HG03097 (cell line): Measurements from ENCODE around the gene NLK.
A peak's percentile ranks its signal among the peaks of the same experiment; 100 is the strongest.

ENCODE experiments used
- ATAC-seq: cut with Tn5 transposase; IDR thresholded peaks from one replicate; pipeline ENCODE4 v1.9.1; 2021; ENCODE audit not compliant: unreplicated experiment, low FRiP score

NLK gene

GRCh38 chr17:28039251-28039650, 3.2 kb upstream of the NLK start:
- ATAC-seq = no peak

GRCh38 chr17:28040406-28040805, 2.1 kb upstream of the NLK start:
- no peak for ATAC-seq

- peak; percentile 87 for ATAC-seq
These were observed 1.2 kb upstream of the NLK start for GRCh38 chr17:28041068-28041843.

- peak; percentile 6 for ATAC-seq
These were observed 427 bp upstream of the NLK start for GRCh38 chr17:28041844-28042656.

GRCh38 chr17:28042721-28043291, 329 bp downstream of the NLK start:
- no peak for ATAC-seq

GRCh38 chr17:28043296-28043695, 819 bp downstream of the NLK start:
- no peak for ATAC-seq

GRCh38 chr17:28043741-28044140, 1.3 kb downstream of the NLK start:
- no peak for ATAC-seq

GRCh38 chr17:28045304-28045703, 2.8 kb downstream of the NLK start:
- ATAC-seq = no peak

- no peak for ATAC-seq
These were observed 3.8 kb downstream of the NLK start for GRCh38 chr17:28046034-28046825.

- ATAC-seq = no peak
These were observed 5.3 kb downstream of the NLK start for GRCh38 chr17:28047806-28048205.

GRCh38 chr17:28049071-28049470, 6.6 kb downstream of the NLK start:
- ATAC-seq = no peak

GRCh38 chr17:28053044-28053670, 10.7 kb downstream of the NLK start:
- ATAC-seq = no peak

- ATAC-seq = no peak
These were observed 11.2 kb downstream of the NLK start for GRCh38 chr17:28053725-28054124.

- ATAC-seq = no peak
These were observed 13.2 kb downstream of the NLK start for GRCh38 chr17:28055546-28056275.

- no peak for ATAC-seq
These were observed 13.8 kb downstream of the NLK start for GRCh38 chr17:28056276-28056620.

GRCh38 chr17:28057731-28058246, 15.3 kb downstream of the NLK start:
- peak; percentile 83 for ATAC-seq

- no peak for ATAC-seq
These were observed 17.2 kb downstream of the NLK start for GRCh38 chr17:28059675-28060074.

GRCh38 chr17:28065706-28066105, 23.2 kb downstream of the NLK start:
- no peak for ATAC-seq

GRCh38 chr17:28069061-28069460, 26.6 kb downstream of the NLK start:
- no peak for ATAC-seq

- ATAC-seq = no peak
These were observed 28.7 kb downstream of the NLK start for GRCh38 chr17:28071179-28071578.
